ENCODE results near the gene DCAF5.

DCAF5 gene

GRCh38 chr14:69149461-69150244 lies 3.3 kb downstream of the DCAF5 start:
- no peak overlapping the region for H3K4me3 ChIP-seq (ENCODE audit: low read depth, low read length)

- H3K4me3 ChIP-seq (ENCODE audit: low read depth, low read length) = no peak overlapping the region
These were observed 10.8 kb downstream of the DCAF5 start for GRCh38 chr14:69142101-69142500.

- no peak overlapping the region for H3K4me3 ChIP-seq (ENCODE audit: low read depth, low read length)
These were observed 11.4 kb downstream of the DCAF5 start for GRCh38 chr14:69141550-69141949.

- H3K4me3 ChIP-seq (ENCODE audit: low read depth, low read length) = no peak overlapping the region
These were observed 13.2 kb downstream of the DCAF5 start for GRCh38 chr14:69139743-69140142.

- no peak overlapping the region for H3K4me3 ChIP-seq (ENCODE audit: low read depth, low read length)
These were observed 14.9 kb downstream of the DCAF5 start for GRCh38 chr14:69137843-69138535.

GRCh38 chr14:69137416-69137815 lies 15.5 kb downstream of the DCAF5 start:
- no peak overlapping the region for H3K4me3 ChIP-seq (ENCODE audit: low read depth, low read length)

- H3K4me3 ChIP-seq (ENCODE audit: low read depth, low read length) = no peak overlapping the region
These were observed 17.8 kb downstream of the DCAF5 start for GRCh38 chr14:69135133-69135532.

- H3K4me3 ChIP-seq (ENCODE audit: low read depth, low read length) = no peak overlapping the region
These were observed 19.5 kb downstream of the DCAF5 start for GRCh38 chr14:69133206-69134125.

GRCh38 chr14:69132513-69133181 lies 20.3 kb downstream of the DCAF5 start:
- no peak overlapping the region for H3K4me3 ChIP-seq (ENCODE audit: low read depth, low read length)

GRCh38 chr14:69131176-69131575 lies 21.7 kb downstream of the DCAF5 start:
- H3K4me3 ChIP-seq (ENCODE audit: low read depth, low read length) = no peak overlapping the region

- H3K4me3 ChIP-seq (ENCODE audit: low read depth, low read length) = no peak overlapping the region
These were observed 23.5 kb downstream of the DCAF5 start for GRCh38 chr14:69129264-69129880.

GRCh38 chr14:69118305-69118704 lies 34.6 kb downstream of the DCAF5 start:
- H3K4me3 ChIP-seq (ENCODE audit: low read depth, low read length) = no peak overlapping the region

- H3K4me3 ChIP-seq (ENCODE audit: low read depth, low read length) = no peak overlapping the region
These were observed 35.7 kb downstream of the DCAF5 start for GRCh38 chr14:69117020-69117767.

GRCh38 chr14:69115407-69116185 lies 37.3 kb downstream of the DCAF5 start:
- H3K4me3 ChIP-seq (ENCODE audit: low read depth, low read length) = no peak overlapping the region

- no peak overlapping the region for H3K4me3 ChIP-seq (ENCODE audit: low read depth, low read length)
These were observed 38.2 kb downstream of the DCAF5 start for GRCh38 chr14:69114763-69115162.

GRCh38 chr14:69108358-69108757 lies 44.6 kb downstream of the DCAF5 start:
- no peak overlapping the region for H3K4me3 ChIP-seq (ENCODE audit: low read depth, low read length)

GRCh38 chr14:69107407-69108003 lies 45.4 kb downstream of the DCAF5 start:
- H3K4me3 ChIP-seq (ENCODE audit: low read depth, low read length) = no peak overlapping the region

- no peak overlapping the region for H3K4me3 ChIP-seq (ENCODE audit: low read depth, low read length)
These were observed 46.5 kb downstream of the DCAF5 start for GRCh38 chr14:69106451-69106850.

GRCh38 chr14:69105326-69105725 lies 47.6 kb downstream of the DCAF5 start:
- no peak overlapping the region for H3K4me3 ChIP-seq (ENCODE audit: low read depth, low read length)

Data from iPS-11a (cell line).